Measurements from ENCODE around the gene PPP2R5A.

The PPP2R5A gene

DNA sequence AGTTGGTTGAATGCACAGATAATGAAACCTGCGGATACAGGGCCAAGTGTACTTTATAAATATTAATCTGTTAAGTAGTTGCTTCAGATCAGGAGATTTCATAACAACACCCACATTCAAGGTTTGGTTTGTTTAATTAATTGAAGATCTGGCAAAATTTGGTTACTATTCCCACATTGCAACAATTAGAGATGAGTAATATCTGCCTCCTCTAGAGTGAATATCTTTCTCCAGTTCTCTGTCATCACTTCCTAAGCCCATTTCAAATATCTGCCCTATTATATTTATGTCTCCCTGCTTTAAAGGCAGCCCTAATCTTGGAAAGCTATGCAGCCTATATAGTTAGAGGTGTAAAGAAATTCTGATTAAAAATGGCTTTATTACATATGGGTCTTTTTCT lies 61.4 kb downstream of the PPP2R5A start:
- H3K9me3 ChIP-seq (ENCODE audit: control insufficient read depth in 1 of 2, low read length in 2 of 2), result no peaks in the 10 kb centered on the region
- H3K27me3 ChIP-seq (ENCODE audit: control insufficient read depth in 1 of 2, insufficient read depth in 2 of 2, low read length in 2 of 2), result no peaks in the 10 kb centered on the region
- H3K9ac ChIP-seq (ENCODE audit: low read depth in 1 of 2, low read length in 2 of 2), result no peak overlapping the region
- no peak overlapping the region for H3K27ac ChIP-seq (ENCODE audit: low read depth, low read length)
- no peak overlapping the region for H3K4me3 ChIP-seq (ENCODE audit: low read depth in 1 of 2, low read length in 2 of 2)
- H3K4me1 ChIP-seq (ENCODE audit: control insufficient read depth in 1 of 2, insufficient read depth in 2 of 2, low read length in 2 of 2), result no peaks in the 10 kb centered on the region
- peaks cover 10 to 38% of the 10 kb centered on the region in 2 donors for H3K36me3 ChIP-seq (ENCODE audit: control insufficient read depth in 1 of 2, insufficient read depth in 2 of 2, low read length in 2 of 2)

DNA sequence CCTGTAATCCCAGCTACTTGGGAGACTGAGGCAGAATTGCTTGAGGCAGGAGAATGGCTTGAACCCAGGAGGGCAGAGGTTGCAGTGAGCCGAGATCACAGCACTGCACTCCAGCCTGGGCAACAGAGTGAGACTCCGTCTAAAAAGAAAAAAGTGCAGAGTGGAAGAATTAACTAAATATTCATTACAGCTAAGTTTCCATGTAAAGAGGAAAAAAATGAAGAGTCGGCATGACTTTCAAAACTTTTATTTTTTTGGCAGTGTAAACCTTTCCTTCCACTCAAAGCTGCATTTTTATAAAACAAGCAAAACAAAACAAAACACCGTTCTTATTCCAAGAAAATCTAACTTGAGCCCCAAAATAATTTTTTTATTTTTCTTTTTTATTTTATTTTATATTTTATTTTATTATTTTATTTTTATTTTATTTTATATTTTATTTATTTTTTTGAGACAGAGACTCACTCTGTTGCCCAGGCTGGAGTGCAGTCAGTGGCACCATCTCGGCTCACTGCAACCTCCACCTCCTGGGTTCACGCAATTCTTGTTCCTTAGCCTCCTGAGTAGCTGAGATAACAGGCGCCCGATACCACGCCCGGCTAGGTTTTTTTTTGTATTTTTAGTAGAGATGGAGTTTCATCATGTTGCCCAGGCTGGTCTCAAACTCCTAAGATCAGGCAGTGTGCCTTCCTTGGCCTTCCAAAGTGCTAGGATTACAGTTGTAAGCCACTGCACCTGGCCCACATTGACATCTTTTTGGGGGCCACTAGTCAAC lies 66.6 kb downstream of the PPP2R5A start:
- Histone ChIP-seq H3K9me3 (ENCODE audit: control insufficient read depth in 1 of 2, low read length in 2 of 2) (no peaks in the 10 kb centered on the region), H3K9ac (ENCODE audit: low read depth in 1 of 2, low read length in 2 of 2) (no peak overlapping the region), H3K4me3 (ENCODE audit: low read depth in 1 of 2, low read length in 2 of 2) (no peak overlapping the region), H3K4me1 (ENCODE audit: control insufficient read depth in 1 of 2, insufficient read depth in 2 of 2, low read length in 2 of 2) (no peaks in the 10 kb centered on the region), H3K27ac (ENCODE audit: low read depth, low read length) (no peak overlapping the region), H3K27me3 (ENCODE audit: control insufficient read depth in 1 of 2, insufficient read depth in 2 of 2, low read length in 2 of 2) (no peaks in the 10 kb centered on the region), H3K36me3 (ENCODE audit: control insufficient read depth in 1 of 2, insufficient read depth in 2 of 2, low read length in 2 of 2) (peaks cover 10 to 37% of the 10 kb centered on the region in 2 donors)

DNA sequence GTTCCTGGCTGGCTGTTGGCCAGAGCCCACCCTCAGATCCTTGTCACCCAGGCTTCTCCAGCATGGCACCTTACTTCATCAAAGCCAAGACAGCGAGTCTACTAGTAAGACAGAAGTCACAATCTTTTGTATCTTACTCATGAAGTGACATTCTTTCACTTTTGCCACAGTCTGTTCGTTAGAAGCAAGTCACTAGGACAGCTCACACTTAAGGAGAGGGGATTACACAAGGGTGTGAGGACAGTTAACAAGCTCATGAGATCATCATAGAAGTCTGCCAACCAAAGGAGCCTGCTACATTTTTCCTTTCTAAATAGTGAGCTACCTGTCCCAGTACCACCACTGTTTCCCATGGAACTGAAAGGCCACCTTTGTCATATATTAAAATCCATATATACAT lies 68.0 kb downstream of the PPP2R5A start:
- Histone ChIP-seq H3K4me1 (ENCODE audit: control insufficient read depth in 1 of 2, insufficient read depth in 2 of 2, low read length in 2 of 2) (no peaks in the 10 kb centered on the region), H3K27ac (ENCODE audit: low read depth, low read length) (no peak overlapping the region)

DNA sequence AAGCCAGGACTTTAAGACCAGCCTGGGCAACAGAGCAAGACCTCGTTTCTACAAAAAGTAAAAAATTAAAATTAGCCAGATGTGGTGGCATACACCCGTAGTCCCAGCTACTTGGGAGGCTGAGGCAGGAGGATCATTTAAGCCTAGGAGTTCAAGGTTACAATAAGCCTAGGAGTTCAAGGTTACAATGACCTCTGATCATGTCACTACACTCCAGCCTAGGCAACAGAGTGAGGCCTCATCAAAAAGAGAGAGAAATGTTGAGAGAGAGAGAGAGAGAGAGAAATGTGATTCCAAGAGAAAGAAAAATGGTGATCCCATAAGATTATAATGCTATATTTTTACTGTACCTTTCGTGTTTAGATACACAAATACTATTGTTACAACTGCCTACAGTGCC lies 69.3 kb downstream of the PPP2R5A start:
- no peak overlapping the region for H3K9ac ChIP-seq (ENCODE audit: low read depth in 1 of 2, low read length in 2 of 2)
- H3K9me3 ChIP-seq (ENCODE audit: control insufficient read depth in 1 of 2, low read length in 2 of 2), result no peaks in the 10 kb centered on the region
- H3K27ac ChIP-seq (ENCODE audit: low read depth, low read length), result no peak overlapping the region
- no peak overlapping the region for H3K4me3 ChIP-seq (ENCODE audit: low read depth in 1 of 2, low read length in 2 of 2)
- H3K36me3 ChIP-seq (ENCODE audit: control insufficient read depth in 1 of 2, insufficient read depth in 2 of 2, low read length in 2 of 2), result peaks cover 9 to 32% of the 10 kb centered on the region in 2 donors
- H3K4me1 ChIP-seq (ENCODE audit: control insufficient read depth in 1 of 2, insufficient read depth in 2 of 2, low read length in 2 of 2), result no peaks in the 10 kb centered on the region
- no peaks in the 10 kb centered on the region for H3K27me3 ChIP-seq (ENCODE audit: control insufficient read depth in 1 of 2, insufficient read depth in 2 of 2, low read length in 2 of 2)

More for the DNA sequence above, 68.0 kb downstream of the PPP2R5A start:
- no peak overlapping the region for H3K9ac ChIP-seq (ENCODE audit: low read depth in 1 of 2, low read length in 2 of 2)
- H3K27me3 ChIP-seq (ENCODE audit: control insufficient read depth in 1 of 2, insufficient read depth in 2 of 2, low read length in 2 of 2), result no peaks in the 10 kb centered on the region
- H3K9me3 ChIP-seq (ENCODE audit: control insufficient read depth in 1 of 2, low read length in 2 of 2), result no peaks in the 10 kb centered on the region
- H3K36me3 ChIP-seq (ENCODE audit: control insufficient read depth in 1 of 2, insufficient read depth in 2 of 2, low read length in 2 of 2), result peaks cover 5 to 34% of the 10 kb centered on the region in 2 donors
- no peak overlapping the region for H3K4me3 ChIP-seq (ENCODE audit: low read depth in 1 of 2, low read length in 2 of 2)

DNA sequence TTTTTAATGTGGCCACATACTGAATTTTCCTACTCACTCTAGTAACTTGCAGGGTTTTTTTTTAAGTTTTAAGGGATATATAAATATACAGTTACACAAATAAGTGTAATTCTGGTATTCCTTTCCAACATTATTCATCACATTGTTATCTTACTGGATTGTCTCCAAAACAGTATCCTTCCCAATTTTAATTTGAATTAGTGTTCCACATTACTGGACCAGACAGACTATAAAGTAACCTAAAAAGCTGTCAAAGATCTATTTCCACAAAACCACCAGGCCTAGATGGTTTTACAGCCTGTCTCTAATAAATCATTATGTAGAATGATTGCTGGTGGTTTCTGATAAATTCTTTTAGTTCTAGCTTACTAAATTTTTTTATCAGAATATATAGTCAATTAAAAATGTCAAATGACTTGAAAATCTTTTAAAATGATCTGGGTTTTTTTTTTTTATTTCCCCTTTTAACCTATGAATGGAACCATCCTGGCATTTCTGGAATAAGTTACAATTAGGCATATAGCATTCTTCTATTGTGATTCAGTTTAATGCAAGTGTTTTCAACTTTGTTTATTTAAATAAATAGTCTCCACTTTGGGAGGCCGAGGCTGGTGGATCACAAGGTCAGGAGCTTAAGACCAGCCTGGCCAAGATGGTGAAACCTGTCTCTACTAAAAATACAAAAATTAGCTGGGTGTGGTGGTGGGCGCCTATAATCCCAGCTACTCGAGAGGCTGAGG lies 70.2 kb downstream of the PPP2R5A start:
- Histone ChIP-seq H3K4me3 (ENCODE audit: low read depth in 1 of 2, low read length in 2 of 2) (no peak overlapping the region), H3K27me3 (ENCODE audit: control insufficient read depth in 1 of 2, insufficient read depth in 2 of 2, low read length in 2 of 2) (no peaks in the 10 kb centered on the region), H3K36me3 (ENCODE audit: control insufficient read depth in 1 of 2, insufficient read depth in 2 of 2, low read length in 2 of 2) (peaks cover 11 to 38% of the 10 kb centered on the region in 2 donors), H3K9ac (ENCODE audit: low read depth in 1 of 2, low read length in 2 of 2) (no peak overlapping the region), H3K4me1 (ENCODE audit: control insufficient read depth in 1 of 2, insufficient read depth in 2 of 2, low read length in 2 of 2) (no peaks in the 10 kb centered on the region), H3K9me3 (ENCODE audit: control insufficient read depth in 1 of 2, low read length in 2 of 2) (no peaks in the 10 kb centered on the region), H3K27ac (ENCODE audit: low read depth, low read length) (no peak overlapping the region)

DNA sequence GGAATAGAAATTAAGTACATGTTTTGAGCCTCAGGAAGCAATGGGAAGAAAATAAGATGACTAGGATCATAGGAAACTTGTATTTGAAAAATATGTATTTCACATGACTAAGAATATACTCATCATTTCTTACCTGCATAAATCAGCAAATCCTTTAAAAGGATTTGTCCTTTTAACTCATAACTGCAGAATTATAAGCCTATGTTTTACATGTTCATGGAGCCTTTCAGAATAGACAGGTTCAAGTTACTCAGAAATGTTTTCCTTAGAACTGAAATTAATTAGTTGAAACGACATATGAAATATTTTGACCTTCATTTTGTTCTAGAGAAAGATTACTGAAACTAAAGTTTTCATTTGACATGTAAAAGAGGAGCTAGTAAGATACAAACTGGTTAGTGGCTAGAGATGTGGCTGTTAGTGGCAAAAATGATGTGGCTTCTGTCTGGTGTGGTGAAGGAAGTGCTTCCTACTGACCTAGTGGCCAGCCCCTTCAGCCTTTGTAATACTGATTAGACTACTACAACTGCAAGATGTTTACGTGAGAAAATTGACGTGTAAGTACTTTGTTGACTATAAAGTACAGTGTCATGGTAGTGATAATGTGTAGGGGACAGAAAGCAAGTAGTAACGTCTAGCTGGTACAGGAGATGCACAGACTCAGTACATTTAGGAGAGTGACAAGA lies 74.7 kb downstream of the PPP2R5A start:
- H3K4me3 ChIP-seq (ENCODE audit: low read depth in 1 of 2, low read length in 2 of 2), result no peak overlapping the region
- no peak overlapping the region for H3K27ac ChIP-seq (ENCODE audit: low read depth, low read length)
- peaks cover 15 to 43% of the 10 kb centered on the region in 2 donors for H3K36me3 ChIP-seq (ENCODE audit: control insufficient read depth in 1 of 2, insufficient read depth in 2 of 2, low read length in 2 of 2)
- no peaks in the 10 kb centered on the region for H3K27me3 ChIP-seq (ENCODE audit: control insufficient read depth in 1 of 2, insufficient read depth in 2 of 2, low read length in 2 of 2)
- no peaks in the 10 kb centered on the region for H3K4me1 ChIP-seq (ENCODE audit: control insufficient read depth in 1 of 2, insufficient read depth in 2 of 2, low read length in 2 of 2)
- no peaks in the 10 kb centered on the region for H3K9me3 ChIP-seq (ENCODE audit: control insufficient read depth in 1 of 2, low read length in 2 of 2)
- no peak overlapping the region for H3K9ac ChIP-seq (ENCODE audit: low read depth in 1 of 2, low read length in 2 of 2)

DNA sequence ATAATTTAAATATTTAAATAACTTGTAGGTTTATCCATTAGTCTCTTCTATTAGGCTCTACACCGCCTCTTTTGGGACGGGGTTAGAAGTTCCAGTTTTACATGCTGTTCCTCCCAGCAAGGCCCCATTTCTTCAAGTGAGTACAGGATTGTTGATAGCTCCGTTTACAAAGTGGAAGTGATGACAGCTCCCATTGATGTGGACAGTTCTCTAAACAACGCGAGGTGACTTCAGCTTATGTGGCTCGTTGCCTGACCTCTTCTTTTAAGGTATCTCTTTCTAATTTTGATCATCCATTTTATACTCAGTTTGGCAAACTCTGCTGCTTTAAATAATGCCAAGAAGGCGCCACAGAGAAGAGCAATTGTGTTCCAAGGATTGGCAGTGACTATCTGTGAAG lies 79.8 kb downstream of the PPP2R5A start:
- no peaks in the 10 kb centered on the region for H3K4me1 ChIP-seq (ENCODE audit: control insufficient read depth in 1 of 2, insufficient read depth in 2 of 2, low read length in 2 of 2)
- H3K27ac ChIP-seq (ENCODE audit: low read depth, low read length), result no peak overlapping the region
- no peak overlapping the region for H3K9ac ChIP-seq (ENCODE audit: low read depth in 1 of 2, low read length in 2 of 2)
- H3K9me3 ChIP-seq (ENCODE audit: control insufficient read depth in 1 of 2, low read length in 2 of 2), result no peaks in the 10 kb centered on the region
- H3K4me3 ChIP-seq (ENCODE audit: low read depth in 1 of 2, low read length in 2 of 2), result no peak overlapping the region
- H3K36me3 ChIP-seq (ENCODE audit: control insufficient read depth in 1 of 2, insufficient read depth in 2 of 2, low read length in 2 of 2), result peaks cover 9 to 38% of the 10 kb centered on the region in 2 donors
- H3K27me3 ChIP-seq (ENCODE audit: control insufficient read depth in 1 of 2, insufficient read depth in 2 of 2, low read length in 2 of 2), result no peaks in the 10 kb centered on the region

DNA sequence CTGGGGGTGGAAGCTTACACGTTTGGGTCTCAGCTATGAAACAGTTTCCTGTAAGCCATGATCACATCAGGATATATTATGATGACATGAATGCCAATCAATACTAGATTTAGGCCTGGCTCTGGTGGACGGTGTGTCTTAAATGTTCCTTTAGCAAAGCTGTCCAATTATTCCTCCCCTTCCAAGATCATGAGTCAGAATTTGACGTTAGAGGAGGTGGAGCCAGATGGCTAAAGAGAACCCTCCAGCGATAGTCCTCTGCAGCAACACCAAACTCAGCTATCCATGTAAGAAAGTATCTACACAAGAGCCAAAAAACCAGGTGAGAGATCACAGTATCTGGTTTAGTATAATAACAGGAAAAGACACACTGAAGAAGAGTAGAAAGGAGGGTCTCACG lies 81.7 kb downstream of the PPP2R5A start:
- H3K27me3 ChIP-seq (ENCODE audit: control insufficient read depth in 1 of 2, insufficient read depth in 2 of 2, low read length in 2 of 2), result no peaks in the 10 kb centered on the region

DNA sequence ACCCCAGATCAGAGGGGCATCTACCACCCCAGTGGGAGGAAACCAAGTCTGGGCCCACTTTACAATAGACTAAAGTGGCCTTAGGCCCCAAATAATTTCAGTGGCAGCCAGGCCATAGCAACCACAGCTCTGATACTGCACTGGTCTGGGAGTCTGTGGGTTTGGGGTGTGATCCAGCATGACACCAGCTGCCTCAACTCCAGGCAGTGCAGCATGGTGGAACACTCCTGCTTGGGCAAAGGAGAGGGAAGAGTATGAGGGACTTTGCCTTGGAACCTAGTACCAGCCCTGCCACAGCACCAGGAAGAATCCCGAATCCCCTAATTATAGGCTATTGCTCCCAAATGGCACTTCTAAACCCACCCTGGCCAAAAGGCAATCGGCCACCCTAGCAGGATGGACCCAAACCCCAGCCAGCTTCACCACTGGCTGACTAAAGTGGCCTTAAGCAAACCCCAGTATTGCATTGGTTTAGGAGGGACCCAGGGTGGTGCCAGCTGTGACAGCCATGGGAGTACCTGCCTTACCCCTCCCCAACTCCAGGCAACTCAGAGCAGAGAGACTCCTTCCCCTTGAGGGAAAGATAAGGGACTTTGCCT lies 82.4 kb downstream of the PPP2R5A start:
- no peak overlapping the region for H3K9ac ChIP-seq (ENCODE audit: low read depth in 1 of 2, low read length in 2 of 2)
- no peak overlapping the region for H3K4me3 ChIP-seq (ENCODE audit: low read depth in 1 of 2, low read length in 2 of 2)
- peaks cover 6 to 21% of the 10 kb centered on the region in 2 donors for H3K36me3 ChIP-seq (ENCODE audit: control insufficient read depth in 1 of 2, insufficient read depth in 2 of 2, low read length in 2 of 2)
- H3K9me3 ChIP-seq (ENCODE audit: control insufficient read depth in 1 of 2, low read length in 2 of 2), result no peaks in the 10 kb centered on the region
- H3K27me3 ChIP-seq (ENCODE audit: control insufficient read depth in 1 of 2, insufficient read depth in 2 of 2, low read length in 2 of 2), result no peaks in the 10 kb centered on the region
- H3K27ac ChIP-seq (ENCODE audit: low read depth, low read length), result no peak overlapping the region
- H3K4me1 ChIP-seq (ENCODE audit: control insufficient read depth in 1 of 2, insufficient read depth in 2 of 2, low read length in 2 of 2), result no peaks in the 10 kb centered on the region

More for the DNA sequence above, 81.7 kb downstream of the PPP2R5A start:
- no peak overlapping the region for H3K9ac ChIP-seq (ENCODE audit: low read depth in 1 of 2, low read length in 2 of 2)
- H3K27ac ChIP-seq (ENCODE audit: low read depth, low read length), result no peak overlapping the region
- H3K9me3 ChIP-seq (ENCODE audit: control insufficient read depth in 1 of 2, low read length in 2 of 2), result no peaks in the 10 kb centered on the region
- H3K4me1 ChIP-seq (ENCODE audit: control insufficient read depth in 1 of 2, insufficient read depth in 2 of 2, low read length in 2 of 2), result no peaks in the 10 kb centered on the region
- H3K36me3 ChIP-seq (ENCODE audit: control insufficient read depth in 1 of 2, insufficient read depth in 2 of 2, low read length in 2 of 2), result peaks cover 6 to 28% of the 10 kb centered on the region in 2 donors
- H3K4me3 ChIP-seq (ENCODE audit: low read depth in 1 of 2, low read length in 2 of 2), result no peak overlapping the region
